HEK293 (cell line): Measurements from ENCODE around the gene TPGS1.

Source experiments
- CTCF ChIP-seq: fragments of 450-650 bp; formaldehyde crosslinking; IDR thresholded peaks from 2 replicates; pipeline ENCODE4 v1.5.1; 2016; ENCODE audit warnings: missing biosample characterization, missing genetic modification characterization
- MZF1 ChIP-seq: fragments of 450-650 bp; formaldehyde crosslinking; IDR thresholded peaks from 2 replicates; pipeline ENCODE4 v1.5.1; 2017; ENCODE audit warnings: missing biosample characterization, missing genetic modification characterization, borderline replicate concordance
- PRDM2 ChIP-seq: fragments of 450-650 bp; formaldehyde crosslinking; IDR thresholded peaks from 2 replicates; pipeline ENCODE4 v1.5.1; 2016; ENCODE audit warnings: missing biosample characterization, missing genetic modification characterization, borderline replicate concordance
- REST ChIP-seq: fragments of 450-650 bp; formaldehyde crosslinking; IDR thresholded peaks from 2 replicates; pipeline ENCODE4 v1.5.1; 2016; ENCODE audit warnings: missing biosample characterization, missing genetic modification characterization
- TCF7L2 ChIP-seq: IDR thresholded peaks from 2 replicates; pipeline ENCODE4 v1.6.1; 2011; ENCODE audit warnings: low read depth, mild to moderate bottlenecking, inconsistent platforms, low read length, moderate library complexity, borderline replicate concordance
- YY1 ChIP-seq: fragments of 450-650 bp; formaldehyde crosslinking; IDR thresholded peaks from 2 replicates; pipeline ENCODE4 v1.5.1; 2018; ENCODE audit warnings: missing biosample characterization, missing genetic modification characterization
- ZNF843 ChIP-seq: fragments of 450-650 bp; formaldehyde crosslinking; IDR thresholded peaks from 2 replicates; pipeline ENCODE4 v1.5.1; 2016; ENCODE audit warnings: missing biosample characterization, missing genetic modification characterization
- ZSCAN4 ChIP-seq: fragments of 450-650 bp; formaldehyde crosslinking; IDR thresholded peaks from 2 replicates; pipeline ENCODE4 v1.5.1; 2017; ENCODE audit warnings: missing biosample characterization, missing genetic modification characterization
- ZSCAN5A ChIP-seq: fragments of 450-650 bp; formaldehyde crosslinking; IDR thresholded peaks from 2 replicates; pipeline ENCODE4 v1.5.1; 2016; ENCODE audit warnings: missing biosample characterization, missing genetic modification characterization

GRCh38 chr19:491146-491741, 16.1 kb upstream of the TPGS1 start:
- no peak for TF ChIP-seq TCF7L2
- no peak for TF ChIP-seq PRDM2 (tag by site-specific recombination)
- no peak for TF ChIP-seq CTCF (tag by site-specific recombination)
- TF ChIP-seq MZF1 (tag by site-specific recombination), result no peak
- TF ChIP-seq YY1 (tag by site-specific recombination), result no peak
- TF ChIP-seq REST, result no peak
- no peak for TF ChIP-seq ZSCAN5A (tag by site-specific recombination)
- no peak for TF ChIP-seq ZNF843
- TF ChIP-seq ZSCAN4, result no peak
